ENCODE data around the gene CLEC6A. TPM values are rescaled to one million over a fixed set of nuclear protein-coding genes. Genes with fewer than 3 reads are reported as not detected.

CLEC6A gene
- total RNA-seq, 1 donor from 2014 or later = not detected

Other genes starting within 250 kb of the CLEC6A start
- gene FAM90A1, start 228.3 kb upstream of the CLEC6A start, total RNA-seq = not detected in 2 replicates
- not detected in 2 replicates for gene CLEC4D, start 57.5 kb downstream of the CLEC6A start, total RNA-seq
- not detected in 2 replicates for gene CLEC4E, start 84.9 kb downstream of the CLEC6A start, total RNA-seq
- not detected in 2 replicates for gene AICDA, start 156.9 kb downstream of the CLEC6A start, total RNA-seq
- not detected in 2 replicates for gene MFAP5, start 206.9 kb downstream of the CLEC6A start, total RNA-seq
- gene RIMKLB, start 242.0 kb downstream of the CLEC6A start, total RNA-seq = 64.2 and 66.1 TPM in 2 replicates

All from neural crest cell (in vitro differentiated cells).